Vagina (tissue), 2 donors: ENCODE results near the gene TSPAN13. TPM values are rescaled to one million over a fixed set of nuclear protein-coding genes. Genes with fewer than 3 reads are reported as not detected.

ENCODE experiments used
- DNase-seq, 2 donors: peaks; one replicate each; pipeline ENCODE4 v3.0.0-alpha.2; 2017; ENCODE audit errors: extremely low spot score in 2 of 2
- H3K27ac ChIP-seq: fragments of 200-600 bp; sonication (generic); one replicate; pipeline ENCODE4 v1.5.1; 2019
- H3K27me3 ChIP-seq: fragments of 200-600 bp; sonication (generic); one replicate; pipeline ENCODE4 v1.5.1; 2019
- H3K36me3 ChIP-seq, 2 donors: fragments of 200-600 bp; sonication (generic); one replicate each; pipeline ENCODE4 v1.5.1; 2017 to 2019
- H3K4me1 ChIP-seq: fragments of 200-600 bp; sonication (generic); one replicate; pipeline ENCODE4 v1.5.1; 2019
- H3K4me3 ChIP-seq, 2 donors: fragments of 200-600 bp; sonication (generic); 1 replicate in 1 of 2; 2 replicates in 1 of 2; pipeline ENCODE4 v1.5.1; 2016 to 2019
- H3K9me3 ChIP-seq: fragments of 200-600 bp; sonication (generic); one replicate; pipeline ENCODE4 v1.5.1; 2019
- POLR2A ChIP-seq, 2 donors: fragments of 450-650 bp; IDR thresholded peaks; one replicate each; pipeline ENCODE4 v1.6.1; 2017; ENCODE audit warnings: antibody characterized with exemption in 2 of 2, mild to moderate bottlenecking in 2 of 2, moderate library complexity in 2 of 2
- POLR2AphosphoS5 ChIP-seq, 2 donors: sonication (generic); formaldehyde crosslinking; IDR thresholded peaks; one replicate each; pipeline ENCODE4 v1.9.0; 2017; ENCODE audit warnings: antibody characterized with exemption in 2 of 2, mild to moderate bottlenecking in 2 of 2, low read depth in 1 of 2; ENCODE audit not compliant: insufficient read depth in 1 of 2
- intact Hi-C: fragments of 100-400 bp; cut with DNase I; formaldehyde crosslinking; loops from one replicate; pipeline ENCODE4 v1.15.1; 2023
- total RNA-seq: library from RNA; depleted of rRNA; stranded (reverse); fragments of >200 nt; gene quantifications from one replicate; pipeline ENCODE4 v1.2.3, GENCODE V29; 2016
- TF ChIP-seq, protein P1 (sequence below), 3 experiments: fragments of 450-650 bp in 2 of 3; fragments of 200-600 bp in 1 of 3; sonication (generic) in 1 of 3; IDR thresholded peaks; one replicate each; pipeline ENCODE4 v1.5.1; 2017 to 2019; ENCODE audit warnings: antibody characterized with exemption in 3 of 3, mild to moderate bottlenecking in 2 of 3, moderate library complexity in 2 of 3

The TSPAN13 gene
- 13.8 TPM for total RNA-seq

DNA sequence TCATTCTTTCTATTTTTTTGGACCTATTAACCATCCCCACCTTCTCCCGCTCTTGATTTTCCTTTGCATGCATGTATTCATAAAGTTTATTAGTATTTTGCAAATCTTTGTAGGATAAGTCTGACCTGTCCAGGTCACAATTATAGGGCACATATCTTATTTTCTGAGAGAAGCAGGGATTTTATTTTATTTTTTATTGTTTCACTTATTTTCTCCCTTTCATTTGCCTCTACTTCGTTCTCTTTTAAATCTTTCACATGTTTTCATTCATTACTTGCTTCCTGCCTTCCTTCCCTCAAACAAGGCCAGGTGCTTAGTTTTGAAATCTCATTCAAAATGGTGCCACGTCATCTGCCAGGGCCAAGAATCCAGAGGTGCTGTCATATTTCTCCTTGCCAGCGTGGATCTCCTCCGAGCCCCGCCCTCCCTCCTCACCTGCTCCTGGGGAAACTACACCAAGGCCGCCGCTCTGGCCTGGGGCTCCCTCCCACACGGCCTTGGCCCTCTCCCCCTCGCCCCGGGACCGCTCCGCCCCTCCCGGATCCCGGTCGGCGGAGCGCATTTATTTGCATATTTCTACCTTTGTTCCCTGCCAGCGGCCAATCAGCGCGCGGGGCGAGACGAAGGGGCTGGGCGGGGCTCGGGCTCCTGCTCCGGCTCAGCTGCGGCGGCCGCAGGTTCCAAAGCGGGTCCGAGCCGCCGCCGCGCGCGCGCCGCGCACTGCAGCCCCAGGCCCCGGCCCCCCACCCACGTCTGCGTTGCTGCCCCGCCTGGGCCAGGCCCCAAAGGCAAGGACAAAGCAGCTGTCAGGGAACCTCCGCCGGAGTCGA lies at the start of gene TSPAN13:
TSPAN13 (plus strand) TSS at position 654 of the 830 bp plus-strand sequence. CDS start 213 bp downstream, outside the sequence.
- Histone ChIP-seq H3K4me1 (no peaks in the 10 kb centered on the region), H3K27ac (peak within 1 kb of the TSS; percentile 51), H3K27me3 (no peaks in the 10 kb centered on the region), H3K36me3 (no peaks in the 10 kb centered on the region), H3K4me3 (peak within 1 kb of the TSS; percentile 65 to 79), H3K9me3 (no peaks in the 10 kb centered on the region)
- no peak for DNase-seq
- TF ChIP-seq, protein P1, sequence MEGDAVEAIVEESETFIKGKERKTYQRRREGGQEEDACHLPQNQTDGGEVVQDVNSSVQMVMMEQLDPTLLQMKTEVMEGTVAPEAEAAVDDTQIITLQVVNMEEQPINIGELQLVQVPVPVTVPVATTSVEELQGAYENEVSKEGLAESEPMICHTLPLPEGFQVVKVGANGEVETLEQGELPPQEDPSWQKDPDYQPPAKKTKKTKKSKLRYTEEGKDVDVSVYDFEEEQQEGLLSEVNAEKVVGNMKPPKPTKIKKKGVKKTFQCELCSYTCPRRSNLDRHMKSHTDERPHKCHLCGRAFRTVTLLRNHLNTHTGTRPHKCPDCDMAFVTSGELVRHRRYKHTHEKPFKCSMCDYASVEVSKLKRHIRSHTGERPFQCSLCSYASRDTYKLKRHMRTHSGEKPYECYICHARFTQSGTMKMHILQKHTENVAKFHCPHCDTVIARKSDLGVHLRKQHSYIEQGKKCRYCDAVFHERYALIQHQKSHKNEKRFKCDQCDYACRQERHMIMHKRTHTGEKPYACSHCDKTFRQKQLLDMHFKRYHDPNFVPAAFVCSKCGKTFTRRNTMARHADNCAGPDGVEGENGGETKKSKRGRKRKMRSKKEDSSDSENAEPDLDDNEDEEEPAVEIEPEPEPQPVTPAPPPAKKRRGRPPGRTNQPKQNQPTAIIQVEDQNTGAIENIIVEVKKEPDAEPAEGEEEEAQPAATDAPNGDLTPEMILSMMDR (IDR thresholded peaks at IDR 0.05), result no peak
- peak in 1 of 2 donors; percentile 29 for TF ChIP-seq POLR2A (IDR thresholded peaks at IDR 0.05)
- peak; percentile 23 to 29 for TF ChIP-seq POLR2AphosphoS5 (IDR thresholded peaks at IDR 0.05; ENCODE audit: insufficient read depth in 1 of 2, low read depth in 1 of 2)
- intact Hi-C loops, result no loop called here

DNA sequence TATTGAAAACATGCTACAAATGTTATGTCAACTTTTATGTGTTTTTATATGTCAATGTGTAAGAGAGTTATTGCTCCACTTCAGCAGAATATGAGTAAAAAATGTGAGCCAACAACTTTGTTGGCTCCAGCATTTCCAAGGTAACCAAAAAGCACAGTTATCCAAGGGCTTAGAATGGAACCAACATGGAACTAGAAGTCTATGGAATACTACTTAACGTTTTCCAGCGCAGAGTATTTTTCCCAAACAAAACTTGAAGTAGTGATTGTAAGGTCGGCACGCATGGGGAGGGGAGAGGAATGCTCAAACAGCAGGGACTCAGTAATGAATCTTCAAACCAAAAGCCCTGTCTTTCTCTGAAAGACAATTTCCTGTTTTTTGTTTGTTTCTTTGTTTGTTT lies 45.0 kb upstream of the TSPAN13 start:
- intact Hi-C loops, result no loop called here
- H3K36me3 ChIP-seq, result peaks cover 0 to 22% of the 10 kb centered on the region in 2 donors
- no peak for DNase-seq
- H3K4me1 ChIP-seq, result no peaks in the 10 kb centered on the region
- H3K27ac ChIP-seq, result no peak overlapping the region
- no peaks in the 10 kb centered on the region for H3K9me3 ChIP-seq
- no peak overlapping the region for H3K4me3 ChIP-seq
- TF ChIP-seq POLR2A (IDR thresholded peaks at IDR 0.05) (no peak), POLR2AphosphoS5 (IDR thresholded peaks at IDR 0.05; ENCODE audit: insufficient read depth in 1 of 2, low read depth in 1 of 2) (no peak)
- TF ChIP-seq, protein P1 (IDR thresholded peaks at IDR 0.05), result no peak
- no peaks in the 10 kb centered on the region for H3K27me3 ChIP-seq

DNA sequence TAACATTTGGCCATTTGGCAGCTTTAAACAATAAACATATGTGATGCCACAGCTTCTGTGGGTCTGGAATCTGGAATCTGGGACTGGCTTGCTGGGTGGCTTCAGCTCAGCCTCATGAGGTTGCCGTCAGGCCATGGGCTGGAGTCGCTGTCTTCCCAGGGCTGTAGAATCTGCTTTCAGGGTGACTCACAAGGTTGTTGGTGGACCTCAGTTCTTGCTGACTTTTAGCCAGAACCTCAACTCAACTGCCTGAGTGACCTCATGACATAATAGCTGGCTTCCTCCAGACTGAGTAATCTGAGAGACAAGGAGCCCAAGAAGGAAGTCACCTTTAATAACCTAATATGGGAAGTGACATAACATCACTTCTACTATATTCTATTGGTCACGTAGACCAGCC lies 44.6 kb upstream of the TSPAN13 start:
- intact Hi-C loops, result no loop called here

DNA sequence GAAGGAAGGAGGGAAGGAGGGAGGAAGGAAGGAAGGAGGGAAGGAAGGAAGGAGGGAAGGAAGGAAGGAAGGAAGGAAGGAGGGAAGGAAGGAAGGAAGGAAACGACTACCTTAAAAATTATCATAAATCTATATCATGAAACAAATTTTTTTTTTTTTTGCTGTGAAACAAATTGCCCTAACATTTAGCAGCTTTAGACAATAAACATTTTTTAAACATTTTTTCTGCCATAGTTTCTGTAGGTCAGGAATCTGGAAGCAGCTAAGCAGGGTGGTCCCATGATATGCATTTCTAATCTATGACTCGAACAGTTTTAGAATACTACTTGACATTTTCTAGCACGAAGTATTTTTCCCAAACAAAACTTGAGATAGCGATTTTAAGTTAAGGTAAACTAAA lies 42.9 kb upstream of the TSPAN13 start:
- intact Hi-C loops, result no loop called here
- TF ChIP-seq POLR2A (IDR thresholded peaks at IDR 0.05) (no peak), POLR2AphosphoS5 (IDR thresholded peaks at IDR 0.05; ENCODE audit: insufficient read depth in 1 of 2, low read depth in 1 of 2) (no peak)
- TF ChIP-seq, protein P1 (IDR thresholded peaks at IDR 0.05), result no peak

More for the DNA sequence above, 44.6 kb upstream of the TSPAN13 start:
- no peaks in the 10 kb centered on the region for H3K9me3 ChIP-seq
- no peak for TF ChIP-seq POLR2A (IDR thresholded peaks at IDR 0.05)
- no peaks in the 10 kb centered on the region for H3K27me3 ChIP-seq
- H3K36me3 ChIP-seq, result peaks cover 0 to 22% of the 10 kb centered on the region in 2 donors
- no peak for DNase-seq
- H3K4me3 ChIP-seq, result no peak overlapping the region
- no peak overlapping the region for H3K27ac ChIP-seq
- H3K4me1 ChIP-seq, result no peaks in the 10 kb centered on the region

DNA sequence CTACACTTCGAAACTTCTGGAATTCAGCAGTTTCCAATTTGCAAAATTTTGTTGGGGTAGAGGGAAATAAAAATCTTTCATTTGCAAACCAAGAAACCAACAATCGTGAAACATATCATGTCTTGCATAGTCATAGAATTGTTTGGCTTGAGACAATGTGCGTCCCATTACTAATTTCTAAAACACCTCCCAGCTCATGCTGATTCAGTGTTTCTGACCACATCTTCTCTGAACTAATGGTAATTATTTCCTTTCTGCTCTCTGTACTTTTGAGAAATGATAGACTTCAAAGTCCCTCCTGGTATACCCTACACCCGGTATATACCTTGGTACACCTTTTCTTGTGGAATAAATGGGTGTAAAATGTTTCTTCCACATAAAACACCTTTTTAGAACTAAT lies 41.8 kb upstream of the TSPAN13 start:
- H3K36me3 ChIP-seq, result peaks cover 0 to 1% of the 10 kb centered on the region in 2 donors
- H3K9me3 ChIP-seq, result no peaks in the 10 kb centered on the region
- no peak overlapping the region for H3K4me3 ChIP-seq
- no peaks in the 10 kb centered on the region for H3K4me1 ChIP-seq
- no peak for DNase-seq
- intact Hi-C loops, result no loop called here
- H3K27me3 ChIP-seq, result no peaks in the 10 kb centered on the region
- TF ChIP-seq, protein P1 (IDR thresholded peaks at IDR 0.05), result no peak
- no peak for TF ChIP-seq POLR2A (IDR thresholded peaks at IDR 0.05)
- no peak overlapping the region for H3K27ac ChIP-seq

More for the DNA sequence above, 42.9 kb upstream of the TSPAN13 start:
- Histone ChIP-seq H3K4me3 (no peak overlapping the region), H3K4me1 (no peaks in the 10 kb centered on the region), H3K9me3 (no peaks in the 10 kb centered on the region), H3K27me3 (no peaks in the 10 kb centered on the region), H3K27ac (no peak overlapping the region), H3K36me3 (peaks cover 0 to 11% of the 10 kb centered on the region in 2 donors)
- no peak for DNase-seq
